Activated T-cell treated with anti-CD3 and anti-CD28 coated beads, Interleukin-2, amount 50 U/mL, for 48 hours (primary cell): ENCODE measurements around the gene CBX7.

ENCODE experiments used
- DNase-seq, 2 experiments: peaks; one replicate each; pipeline ENCODE4 v3.0.0-alpha.2; 2020

CBX7 gene

DNA sequence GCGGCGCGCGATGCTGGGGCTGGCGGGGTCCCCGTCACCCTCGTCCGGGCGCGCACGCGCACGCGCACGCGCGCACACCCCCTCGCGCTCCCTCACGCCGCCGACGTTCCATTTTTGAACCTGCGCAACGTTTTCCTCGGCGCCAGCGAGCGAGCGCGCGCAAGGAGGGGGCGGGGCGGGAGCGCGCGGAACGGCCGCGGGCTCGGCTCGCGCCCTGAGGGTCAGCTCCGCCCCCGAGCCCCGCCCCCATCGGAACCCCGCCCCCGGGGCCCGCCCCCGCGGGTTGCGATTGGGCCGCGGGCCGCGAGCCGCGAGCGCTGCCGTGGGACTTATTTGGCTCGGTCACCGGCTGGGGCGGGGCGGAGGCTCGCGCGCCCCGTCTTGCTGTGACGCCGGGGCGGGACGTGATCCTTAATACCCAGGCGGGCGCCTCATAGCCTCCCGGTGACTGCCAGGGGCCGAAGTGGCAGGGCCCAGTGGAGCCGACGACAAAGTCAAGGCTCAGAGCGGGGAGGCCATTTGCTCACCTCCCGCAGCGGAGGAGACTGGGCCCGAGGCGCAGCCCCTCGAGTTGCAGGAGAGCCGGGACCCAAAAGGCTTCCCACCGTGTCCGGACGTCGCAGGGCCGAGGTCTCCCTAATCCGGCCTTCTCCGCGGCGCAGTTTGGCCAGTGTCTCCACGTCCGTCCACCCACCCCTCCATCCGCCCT, at the start of gene CBX7:
Gene CBX7 (minus strand): TSS at position 170 of the 709 bp plus-strand sequence. CDS start 236 bp downstream, outside the sequence.
- peak; percentile 98 to 99 for DNase-seq

DNA sequence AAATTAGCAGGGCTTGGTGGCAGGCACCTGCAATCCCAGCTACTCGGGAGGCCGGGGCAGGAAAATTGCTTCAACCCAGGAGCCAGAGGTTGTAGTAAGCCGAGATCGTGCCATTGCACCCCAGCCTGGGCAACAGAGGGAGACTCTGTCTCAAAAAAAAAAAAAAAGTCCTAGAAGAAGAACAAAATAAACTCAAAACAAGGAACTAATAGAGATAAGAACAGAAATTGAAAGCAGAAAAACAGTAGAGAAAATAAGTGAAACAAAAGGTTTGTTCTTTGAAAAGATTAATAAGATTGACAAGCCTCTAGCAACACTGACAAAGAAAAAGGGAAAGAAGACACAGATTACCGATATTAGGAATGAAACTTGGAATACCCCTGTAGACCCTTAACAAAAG, 45.1 kb upstream of the CBX7 start:
- DNase-seq = no peak

DNA sequence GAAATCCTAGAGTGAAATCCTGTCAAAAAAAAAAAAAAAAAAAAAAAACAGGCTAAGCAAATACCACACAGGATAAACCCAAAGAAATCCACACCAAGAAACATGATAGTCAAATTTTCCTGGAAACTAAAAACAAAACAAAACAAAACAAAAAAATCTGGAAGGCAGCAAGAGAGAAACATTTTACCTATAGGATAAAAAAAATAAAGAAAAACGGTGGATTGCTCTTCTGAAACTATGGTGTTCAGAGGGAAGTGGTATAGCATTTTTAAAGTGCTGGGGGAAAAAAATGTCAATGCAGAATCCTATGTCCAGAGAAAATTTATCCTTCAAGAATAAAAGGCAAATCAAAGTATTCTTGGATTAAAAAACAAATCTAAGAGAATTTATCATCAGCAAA, 41.6 kb upstream of the CBX7 start:
- DNase-seq = no peak

DNA sequence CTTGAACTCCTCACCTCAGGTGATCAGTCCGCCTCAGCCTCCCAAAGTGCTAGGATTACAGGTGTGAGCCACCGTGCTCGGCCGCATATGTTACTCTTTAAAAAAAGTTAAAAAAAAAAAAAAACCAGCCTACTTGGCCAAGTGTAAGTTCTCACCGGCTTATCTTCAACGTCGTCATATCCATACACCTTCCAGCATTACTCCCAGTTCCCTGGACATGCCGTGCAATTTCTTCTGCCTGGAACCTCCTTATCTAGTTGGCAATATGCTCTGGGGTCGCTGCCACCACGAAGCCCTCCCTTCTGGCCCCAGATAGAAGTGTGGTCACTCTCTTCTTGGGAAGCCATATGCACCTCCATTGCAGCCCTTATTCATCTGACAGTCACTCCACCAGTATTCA, 36.3 kb upstream of the CBX7 start:
- DNase-seq = no peak

DNA sequence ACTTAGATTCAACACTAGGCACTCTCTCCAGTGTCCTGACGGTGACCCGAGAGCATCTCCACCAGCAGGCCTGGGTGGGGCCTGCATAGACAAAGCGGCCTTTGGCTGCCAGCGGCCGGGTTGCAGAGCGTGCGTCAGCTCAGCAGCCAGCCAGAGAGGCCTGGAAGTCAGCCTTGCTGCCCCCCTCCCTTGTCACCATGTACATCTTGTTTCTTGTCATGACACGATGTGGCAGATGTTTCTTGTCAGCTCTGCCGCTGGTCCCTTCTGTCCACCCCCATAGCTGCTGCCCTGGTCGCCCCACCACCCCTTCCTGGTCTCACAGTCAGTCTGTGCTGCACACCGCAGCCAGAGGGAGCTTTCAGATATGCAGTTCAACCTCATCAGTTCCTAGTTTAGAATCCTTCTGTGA, 33.1 kb upstream of the CBX7 start:
- DNase-seq = no peak

DNA sequence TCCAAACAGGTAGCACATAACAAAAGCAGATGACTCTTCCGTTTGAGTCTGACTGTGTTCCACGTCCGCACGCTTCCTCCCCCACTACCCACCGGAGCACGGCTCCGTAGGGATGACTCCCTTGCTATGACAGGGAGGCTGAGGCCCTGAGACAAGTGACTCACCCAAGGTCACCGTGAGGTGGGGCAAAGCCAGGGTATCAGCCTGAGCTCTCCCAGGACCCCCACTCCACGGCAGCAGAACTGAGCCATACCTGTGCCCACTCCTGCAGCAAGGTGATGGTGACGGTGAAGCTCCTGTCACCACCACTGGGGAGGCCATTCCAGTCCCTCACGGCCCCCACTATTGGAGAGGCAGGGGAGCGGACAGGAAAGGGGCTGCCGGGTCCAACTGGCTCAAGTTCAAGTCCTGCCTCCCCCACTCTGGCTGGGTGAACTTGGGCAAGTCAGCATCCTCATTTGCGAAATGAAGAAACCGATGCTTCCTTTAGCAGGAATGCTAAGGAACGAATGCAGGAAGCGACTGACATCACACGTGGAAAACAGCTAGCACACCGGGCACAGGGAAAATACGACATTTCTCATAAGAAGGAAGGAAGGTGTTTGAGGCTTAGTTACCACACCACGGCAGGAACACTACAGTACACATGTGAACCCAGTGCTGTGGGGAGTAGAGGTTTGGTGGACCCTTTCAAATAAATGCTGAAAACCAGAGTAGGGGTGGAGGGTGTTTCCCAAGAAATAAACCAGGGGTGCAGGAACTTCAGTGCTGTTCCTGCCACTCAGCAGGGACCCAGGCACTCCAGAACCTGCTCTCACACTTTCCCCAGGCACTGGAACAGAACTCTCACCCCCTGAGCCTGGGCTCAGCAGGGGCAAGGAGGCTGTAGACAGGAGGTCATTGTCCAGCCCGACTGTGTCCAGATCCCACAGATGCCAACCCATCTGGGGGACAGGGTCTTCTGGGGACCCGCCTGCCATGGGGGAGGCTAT, 32.4 kb upstream of the CBX7 start:
- no peak for DNase-seq

DNA sequence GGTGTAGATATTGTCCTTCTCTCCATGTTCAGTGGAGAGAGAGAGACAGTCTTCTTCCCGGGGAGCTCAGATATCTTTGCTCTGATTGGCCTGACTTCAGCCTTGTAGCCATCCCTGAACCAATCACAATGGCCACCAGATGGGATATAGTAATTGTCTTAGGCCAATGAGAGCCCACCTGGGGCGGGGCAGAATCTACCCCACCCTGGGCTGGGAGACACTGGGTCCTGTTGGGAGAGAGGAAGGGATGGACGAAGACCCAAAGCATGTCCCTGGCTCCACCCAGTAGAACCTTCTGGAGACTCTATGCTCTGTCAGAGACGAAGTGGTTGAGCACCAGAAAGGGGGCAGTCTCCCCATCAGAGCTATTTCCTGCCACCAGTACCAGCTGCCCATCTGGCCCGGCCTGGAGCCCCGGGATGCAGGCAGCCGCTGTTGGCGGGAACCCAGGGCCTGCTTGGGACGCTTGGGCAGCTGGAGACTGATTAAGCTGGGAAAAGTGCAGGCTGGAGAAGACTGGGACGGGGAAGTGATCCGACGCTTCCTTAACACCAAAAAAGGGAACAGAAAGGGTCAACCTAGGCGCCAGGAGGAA, 31.6 kb upstream of the CBX7 start:
- no peak for DNase-seq

DNA sequence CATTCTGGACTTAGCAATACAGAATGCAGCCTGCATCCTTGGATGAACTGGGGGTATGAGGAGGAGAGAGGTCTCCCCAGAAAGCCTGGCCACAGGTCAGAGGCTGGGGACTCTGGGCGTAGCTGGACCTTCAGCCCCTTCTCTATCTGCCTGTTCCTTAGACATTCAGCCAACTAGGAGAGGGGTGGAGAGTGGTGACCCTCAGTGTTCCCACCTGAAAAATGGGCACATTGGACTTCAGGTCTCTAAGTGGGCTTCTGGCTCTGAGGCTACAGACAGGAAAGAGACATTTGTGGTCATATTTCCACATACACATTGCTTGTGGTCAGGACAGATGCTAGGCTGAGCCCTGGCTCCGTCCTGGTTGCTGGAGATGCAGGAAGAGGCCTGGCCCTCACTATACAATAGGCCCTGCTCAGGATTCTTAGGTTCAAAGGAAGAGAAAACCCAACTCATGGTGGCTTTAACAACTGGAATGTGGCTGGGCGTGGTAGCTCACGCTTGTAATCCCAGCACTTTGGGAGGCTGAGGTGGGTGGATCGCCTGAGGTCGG, 30.1 kb upstream of the CBX7 start:
- DNase-seq = no peak

DNA sequence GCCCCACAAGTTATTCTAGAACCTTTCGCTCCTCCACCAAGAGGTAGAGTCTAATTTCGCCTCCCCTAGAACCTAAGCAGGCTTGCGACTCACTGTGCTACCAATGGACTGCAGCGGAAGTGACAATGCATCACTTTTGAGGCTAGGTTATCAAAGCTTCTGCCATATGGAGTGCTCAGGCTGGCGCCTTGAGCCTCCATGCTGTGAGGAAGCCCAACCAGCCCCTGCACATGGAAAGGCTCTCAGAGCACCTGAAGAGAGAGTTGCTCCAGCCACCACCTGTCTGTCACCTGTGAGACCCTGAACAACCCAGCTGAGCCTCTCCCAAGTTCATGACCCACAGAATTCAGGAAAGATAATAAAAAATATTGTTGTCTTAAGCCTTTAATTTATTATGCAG, 29.3 kb upstream of the CBX7 start:
- no peak for DNase-seq

DNA sequence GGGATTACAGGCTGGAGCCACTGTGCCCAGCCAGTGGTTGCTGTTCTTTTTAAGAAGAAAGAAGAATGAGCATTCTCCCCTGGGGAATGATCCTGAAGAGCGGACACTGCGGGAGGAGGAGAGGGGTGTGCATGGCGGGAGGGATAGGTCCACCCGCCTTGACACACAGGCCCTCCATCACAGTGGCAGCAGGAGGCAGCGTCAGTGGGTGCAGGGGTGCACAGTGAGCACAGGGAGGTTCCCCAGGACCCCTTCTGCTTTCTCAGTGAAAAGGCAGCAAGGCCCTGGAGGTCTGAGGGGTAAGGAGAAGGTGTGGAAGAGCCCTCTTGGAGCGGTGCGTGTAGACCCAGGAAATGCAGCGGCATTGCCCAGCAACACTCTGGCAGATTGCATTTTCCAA, 28.9 kb upstream of the CBX7 start:
- DNase-seq = no peak

DNA sequence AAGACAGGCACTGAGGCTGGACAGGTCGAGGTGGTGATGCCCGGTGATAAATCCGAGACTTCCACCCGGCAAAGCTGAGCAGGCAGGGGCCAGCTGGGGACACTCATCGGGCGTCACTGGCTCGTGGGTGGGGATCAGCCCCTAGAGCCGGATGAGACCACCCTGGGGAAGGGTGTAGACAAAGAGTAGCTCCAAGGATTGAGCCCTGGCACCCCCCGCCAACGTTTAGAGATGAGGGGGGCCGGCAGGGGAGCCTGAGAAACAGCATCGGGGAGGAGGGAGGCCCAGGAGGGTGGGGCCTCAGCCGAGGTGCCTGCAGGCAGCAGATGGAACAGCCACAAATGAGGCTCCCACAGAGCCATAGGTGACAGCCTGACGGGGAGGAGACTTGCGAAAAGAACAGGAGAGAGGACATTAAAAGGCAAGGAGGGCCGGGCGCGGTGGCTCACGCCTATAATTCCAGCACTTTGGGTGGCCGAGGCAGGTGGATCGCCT, 27.4 kb upstream of the CBX7 start:
- no peak for DNase-seq

DNA sequence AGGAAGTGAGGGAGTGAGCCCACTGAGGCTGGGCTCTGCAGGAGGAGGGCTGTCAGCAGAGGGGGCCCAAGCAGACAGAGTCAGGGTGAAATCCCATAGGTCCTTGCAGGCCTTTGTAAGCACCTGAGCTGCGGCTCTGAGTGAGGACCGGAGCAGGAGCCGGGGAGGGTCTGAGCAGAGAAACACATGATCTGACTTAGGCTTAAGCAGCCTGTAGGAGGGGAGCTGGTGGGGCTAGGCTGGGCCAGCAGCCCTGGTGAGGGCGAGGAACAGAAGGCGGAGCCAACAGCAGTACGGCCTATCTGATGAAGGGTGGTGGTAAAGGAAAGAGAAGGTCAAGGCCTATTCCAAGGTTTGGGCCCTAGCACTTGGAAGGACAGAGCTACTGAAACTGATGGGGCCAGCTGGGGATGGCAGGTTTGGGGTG, 26.9 kb upstream of the CBX7 start:
- DNase-seq = no peak

DNA sequence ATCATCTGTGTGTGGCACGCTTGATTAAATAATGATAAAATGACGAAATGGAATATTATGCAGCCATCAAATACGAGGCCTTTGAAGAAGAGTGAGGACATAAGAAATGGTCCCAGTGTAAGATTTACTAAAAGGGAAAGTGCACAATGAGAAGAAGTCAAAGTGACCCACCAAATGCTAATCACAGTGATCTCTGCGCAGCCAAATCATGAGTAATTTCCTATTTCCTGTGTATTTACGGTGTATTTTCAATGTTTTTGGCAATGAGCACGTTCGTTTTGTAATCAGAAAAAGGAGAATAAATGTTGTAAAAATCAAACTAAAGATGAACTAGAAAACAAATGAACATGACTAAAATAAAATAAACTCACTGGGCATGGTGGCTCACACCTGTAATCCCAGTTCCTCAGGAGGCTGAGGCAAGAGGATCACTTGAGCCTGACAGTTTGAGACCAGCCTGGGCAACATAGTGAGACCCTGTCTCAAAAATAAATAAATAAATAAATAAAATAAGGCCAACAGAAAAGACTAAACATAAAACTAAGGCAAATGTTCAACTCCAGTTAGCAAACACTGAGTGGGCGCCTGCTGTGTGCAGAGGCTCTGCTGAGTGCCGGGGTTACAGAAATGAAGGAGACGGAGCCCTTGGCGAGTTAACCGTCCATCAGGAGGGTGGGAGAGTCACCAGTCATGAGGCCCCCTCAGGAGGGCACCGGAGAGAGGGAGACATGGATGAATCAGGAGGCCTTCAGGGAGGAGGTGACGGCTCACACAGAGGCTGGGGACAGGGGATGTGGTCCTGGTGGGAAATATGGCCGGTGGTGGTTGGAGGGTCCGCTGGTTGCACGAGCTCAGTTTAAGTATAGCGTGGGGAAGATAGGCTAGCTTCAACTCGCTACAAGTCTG, 26.0 kb upstream of the CBX7 start:
- peak in 1 of 2 experiments; percentile 10 for DNase-seq

DNA sequence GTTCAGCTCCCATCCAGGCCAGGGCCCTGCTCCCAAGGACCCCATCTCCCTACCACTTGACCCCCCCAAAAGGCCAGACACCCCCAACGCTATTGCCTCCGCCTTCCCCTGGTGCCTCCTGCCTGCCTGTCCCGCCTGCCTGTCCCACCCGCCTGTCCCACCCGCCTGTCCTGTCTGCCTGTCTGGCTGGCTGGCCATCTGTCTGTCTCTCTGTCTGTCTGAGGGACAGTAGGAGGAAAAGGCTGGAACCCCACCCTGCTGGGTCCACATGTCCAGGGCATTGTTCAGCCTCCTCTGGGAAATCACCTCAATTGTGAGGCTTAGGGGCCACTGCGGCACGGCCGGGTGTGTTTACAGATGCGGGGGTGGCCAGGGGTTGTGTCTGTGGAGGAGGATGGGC, 25.3 kb upstream of the CBX7 start:
- no peak for DNase-seq

DNA sequence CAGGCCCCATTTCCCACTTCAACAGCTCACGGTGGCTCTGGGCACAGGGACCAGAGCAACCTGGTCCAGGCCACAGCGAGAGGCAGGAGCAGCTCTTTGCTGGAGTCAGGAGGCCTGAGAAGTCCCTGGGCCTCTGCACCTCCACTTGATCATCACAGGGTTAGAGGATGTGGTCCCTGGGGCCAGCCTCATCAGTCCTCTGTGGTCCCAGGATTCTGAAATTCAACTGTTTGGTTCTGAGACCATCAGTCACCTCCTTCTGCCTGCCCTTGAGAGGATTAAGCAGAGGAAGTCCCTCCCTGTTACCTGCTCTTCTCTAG, 24.9 kb upstream of the CBX7 start:
- DNase-seq = peak in 1 of 2 experiments; percentile 19

DNA sequence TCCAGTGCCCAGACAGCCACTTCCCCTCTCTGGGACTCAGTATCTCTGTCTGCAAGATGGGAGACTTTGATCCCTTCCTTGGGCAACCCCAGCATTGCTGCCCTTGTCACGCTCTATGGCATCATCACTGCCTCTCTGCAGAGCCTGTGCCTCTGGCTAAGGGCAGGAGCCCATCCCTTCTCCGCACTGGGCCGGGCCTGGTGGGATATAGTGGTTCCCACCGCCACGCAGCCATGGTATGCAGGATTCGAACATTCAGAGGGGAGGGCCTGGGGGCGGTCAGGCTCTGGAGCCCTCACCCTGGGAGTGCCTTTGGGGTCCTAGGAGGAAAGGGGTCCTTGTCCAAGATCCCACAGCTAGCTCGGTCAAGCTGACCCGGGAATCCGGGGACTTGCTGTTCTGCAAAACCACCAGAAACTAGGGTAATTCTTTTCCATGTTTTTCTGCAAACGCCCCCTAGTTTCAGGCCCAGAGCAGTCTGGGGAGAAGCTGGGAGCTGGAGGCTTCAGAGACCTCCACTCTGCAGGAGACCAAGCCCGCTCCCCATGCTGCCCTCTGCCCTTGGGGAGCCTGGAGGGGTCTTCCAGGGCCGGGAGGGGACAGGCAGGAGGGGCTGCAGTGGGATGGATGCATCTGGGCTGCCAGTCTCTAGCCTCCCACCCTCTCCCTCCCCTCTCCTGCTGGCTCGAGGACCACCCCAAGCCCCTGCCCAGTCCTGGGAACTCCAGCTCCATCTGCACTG, 24.4 kb upstream of the CBX7 start:
- no peak for DNase-seq

DNA sequence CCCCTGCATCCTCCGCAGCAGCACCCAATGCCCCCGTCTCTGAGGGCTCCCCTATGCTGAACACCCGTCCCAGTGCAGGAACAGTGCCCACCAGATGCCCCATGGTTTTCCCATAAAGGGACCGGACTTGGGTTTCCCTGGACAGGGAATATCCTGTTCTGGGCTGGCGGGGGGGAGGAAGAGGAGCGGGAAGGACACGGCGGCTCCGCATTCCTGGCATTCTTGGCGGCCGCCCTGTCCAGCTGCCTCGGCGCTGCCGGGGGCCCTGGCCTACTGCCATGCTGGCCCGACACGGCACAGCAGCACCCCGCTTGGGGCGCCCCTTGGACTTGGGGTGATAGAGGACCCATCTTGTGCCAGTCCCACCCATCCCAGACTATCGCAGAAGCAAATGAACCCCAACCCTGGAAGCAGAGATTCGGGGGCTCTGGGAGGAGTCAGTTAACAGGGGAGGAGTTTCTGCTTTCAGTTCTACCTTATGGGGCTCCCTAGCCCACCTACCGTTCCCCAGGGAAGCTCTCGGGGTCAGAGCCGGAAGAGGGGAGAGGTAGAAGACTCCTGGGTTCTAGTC, 23.7 kb upstream of the CBX7 start:
- peak in 1 of 2 experiments; percentile 16 for DNase-seq

DNA sequence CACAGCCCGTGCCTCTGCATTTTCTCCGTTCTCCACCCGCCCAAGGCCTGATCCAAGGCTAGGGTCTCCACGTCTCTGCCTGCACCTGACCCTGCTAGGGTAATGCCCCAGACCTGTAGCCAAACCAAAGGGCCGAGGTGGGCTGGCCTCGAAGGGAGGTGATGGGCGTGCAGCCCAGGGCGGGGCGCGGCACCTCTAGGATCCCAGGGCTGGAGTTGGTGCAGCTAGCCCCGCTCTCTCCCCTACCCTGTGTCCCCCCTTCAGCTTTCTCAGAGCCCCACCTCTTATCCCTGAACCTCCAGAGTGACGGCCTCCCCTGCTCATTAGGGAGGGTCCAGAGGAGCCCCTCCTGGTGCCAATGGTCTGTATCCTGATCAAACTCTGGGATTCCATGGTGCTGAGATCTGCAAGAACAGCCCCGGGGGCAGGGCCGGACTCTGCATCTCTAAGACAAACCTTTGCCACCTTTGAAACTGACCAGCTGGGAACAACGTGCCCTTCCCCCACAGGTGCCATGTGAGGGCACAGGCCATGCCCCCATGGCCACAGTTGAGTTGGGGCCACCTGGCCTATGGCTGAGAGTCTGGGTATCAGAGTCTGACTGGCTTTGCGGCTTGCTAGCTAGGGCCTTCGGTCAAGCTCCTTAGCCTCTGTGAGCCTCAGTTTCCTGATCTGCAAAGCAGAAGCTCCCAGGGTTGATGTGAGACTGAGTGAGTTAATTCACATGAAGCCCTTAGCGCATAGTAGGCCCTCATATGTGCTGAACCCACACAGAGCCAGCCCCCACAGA, 23.1 kb upstream of the CBX7 start:
- no peak for DNase-seq

DNA sequence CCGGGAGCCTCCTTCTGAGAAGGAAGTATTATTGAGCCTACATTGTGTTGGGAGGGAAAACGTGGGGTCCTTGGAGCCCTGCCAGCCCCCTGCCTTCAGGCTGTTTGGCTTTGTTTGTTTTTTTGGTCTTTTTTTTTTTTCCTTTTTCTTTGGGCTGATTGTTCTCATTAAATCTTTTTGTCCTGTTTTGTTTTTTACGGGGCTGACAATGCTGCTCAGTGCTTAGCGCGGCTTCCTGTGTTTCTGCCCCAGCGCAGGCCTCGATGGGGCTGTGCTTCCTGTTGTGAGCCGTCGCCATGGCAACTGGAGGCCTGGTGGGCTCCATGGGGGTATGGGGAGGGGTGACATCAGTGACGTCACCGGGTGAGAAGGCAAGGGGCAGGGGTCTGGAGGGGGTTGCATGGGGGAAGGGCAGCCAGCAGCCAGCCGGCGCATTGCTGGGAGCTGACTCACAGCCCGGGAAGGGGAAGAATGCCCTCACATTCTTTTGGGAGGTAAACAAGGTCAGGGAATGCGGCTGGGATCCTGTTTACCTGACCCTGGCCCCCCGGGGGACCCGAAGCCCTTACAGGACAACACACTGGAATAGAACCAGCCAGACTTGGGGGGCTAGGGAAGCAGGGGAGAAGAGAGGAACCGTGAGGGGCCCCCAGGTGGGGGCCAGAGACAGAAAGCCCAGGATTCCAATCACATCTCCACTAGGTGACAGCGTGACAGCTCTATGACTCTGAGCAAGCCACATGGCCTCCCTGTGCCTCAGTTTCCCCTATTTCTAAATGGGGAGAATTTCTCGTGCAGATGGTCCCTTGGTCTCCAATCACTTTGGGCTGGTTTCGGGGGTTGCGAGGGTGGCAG, 22.2 kb upstream of the CBX7 start:
- DNase-seq = peak; percentile 58 to 62
